Loucy (cell line): ENCODE results near the gene KCNQ4.

Source experiments
- H2AFZ ChIP-seq: fragments of 200-600 bp; sonication (generic); 2 replicates; pipeline ENCODE4 v1.6.0; 2016; ENCODE audit warnings: antibody characterized with exemption, mild to moderate bottlenecking, low read length, moderate library complexity
- H3F3A ChIP-seq: fragments of 200-600 bp; 2 replicates; pipeline ENCODE4 v1.6.0; 2016; ENCODE audit warnings: antibody characterized with exemption, low read depth, mild to moderate bottlenecking
- H3K27me3 ChIP-seq: fragments of 200-600 bp; sonication (generic); 2 replicates; pipeline ENCODE4 v1.6.1; 2014; ENCODE audit warnings: low read length, mild to moderate bottlenecking; ENCODE audit not compliant: insufficient read depth, poor library complexity, severe bottlenecking
- H3K36me3 ChIP-seq: fragments of 200-600 bp; sonication (generic); 2 replicates; pipeline ENCODE4 v1.6.1; 2016; ENCODE audit warnings: low read length; ENCODE audit not compliant: insufficient read depth
- H3K4me1 ChIP-seq: fragments of 200-600 bp; sonication (generic); 2 replicates; pipeline ENCODE4 v1.5.1; 2014; ENCODE audit warnings: low read length, mild to moderate bottlenecking; ENCODE audit not compliant: insufficient read depth, poor library complexity, severe bottlenecking
- H3K4me2 ChIP-seq: fragments of 200-600 bp; sonication (generic); 2 replicates; pipeline ENCODE4 v1.6.0; 2014; ENCODE audit warnings: antibody characterized with exemption, low read length, low read depth, mild to moderate bottlenecking; ENCODE audit not compliant: poor library complexity, severe bottlenecking
- H3K4me3 ChIP-seq: fragments of 200-600 bp; sonication (generic); 2 replicates; pipeline ENCODE4 v1.5.1; 2014; ENCODE audit warnings: low read length, mild to moderate bottlenecking, mixed read lengths; ENCODE audit not compliant: poor library complexity, severe bottlenecking
- H3K79me2 ChIP-seq: fragments of 200-600 bp; sonication (generic); 2 replicates; pipeline ENCODE4 v1.6.1; 2014; ENCODE audit warnings: low read length; ENCODE audit not compliant: insufficient read depth
- H3K9ac ChIP-seq: fragments of 200-600 bp; sonication (generic); 2 replicates; pipeline ENCODE4 v1.6.0; 2014; ENCODE audit warnings: mild to moderate bottlenecking, low read depth, low read length, moderate library complexity; ENCODE audit not compliant: poor library complexity, severe bottlenecking
- H3K9me2 ChIP-seq: fragments of 200-600 bp; sonication (generic); replicated peaks from 2 replicates; pipeline ENCODE4 v1.6.1; 2016; ENCODE audit warnings: low read depth, low read length, mixed read lengths
- H3K9me3 ChIP-seq: fragments of 200-600 bp; sonication (generic); 2 replicates; pipeline ENCODE4 v1.6.1; 2014; ENCODE audit warnings: mild to moderate bottlenecking, antibody characterized with exemption, low read length, low read depth; ENCODE audit not compliant: insufficient read depth
- H4K20me1 ChIP-seq: fragments of 200-600 bp; sonication (generic); 2 replicates; pipeline ENCODE4 v1.6.0; 2014; ENCODE audit warnings: antibody characterized with exemption, low read length, mild to moderate bottlenecking; ENCODE audit not compliant: insufficient read depth, poor library complexity, severe bottlenecking
- EZH2phosphoT487 ChIP-seq: fragments of 200-600 bp; IDR thresholded peaks from 2 replicates; pipeline ENCODE4 v1.6.1; 2018; ENCODE audit warnings: antibody characterized with exemption, mild to moderate bottlenecking, moderate library complexity, borderline replicate concordance
- TF ChIP-seq, protein P1 (sequence below): fragments of 200-600 bp; sonication (generic); conservative IDR thresholded peaks from 2 replicates; pipeline ENCODE4 v1.5.1; 2014; ENCODE audit warnings: mild to moderate bottlenecking, antibody characterized with exemption, low read length

KCNQ4 gene

DNA sequence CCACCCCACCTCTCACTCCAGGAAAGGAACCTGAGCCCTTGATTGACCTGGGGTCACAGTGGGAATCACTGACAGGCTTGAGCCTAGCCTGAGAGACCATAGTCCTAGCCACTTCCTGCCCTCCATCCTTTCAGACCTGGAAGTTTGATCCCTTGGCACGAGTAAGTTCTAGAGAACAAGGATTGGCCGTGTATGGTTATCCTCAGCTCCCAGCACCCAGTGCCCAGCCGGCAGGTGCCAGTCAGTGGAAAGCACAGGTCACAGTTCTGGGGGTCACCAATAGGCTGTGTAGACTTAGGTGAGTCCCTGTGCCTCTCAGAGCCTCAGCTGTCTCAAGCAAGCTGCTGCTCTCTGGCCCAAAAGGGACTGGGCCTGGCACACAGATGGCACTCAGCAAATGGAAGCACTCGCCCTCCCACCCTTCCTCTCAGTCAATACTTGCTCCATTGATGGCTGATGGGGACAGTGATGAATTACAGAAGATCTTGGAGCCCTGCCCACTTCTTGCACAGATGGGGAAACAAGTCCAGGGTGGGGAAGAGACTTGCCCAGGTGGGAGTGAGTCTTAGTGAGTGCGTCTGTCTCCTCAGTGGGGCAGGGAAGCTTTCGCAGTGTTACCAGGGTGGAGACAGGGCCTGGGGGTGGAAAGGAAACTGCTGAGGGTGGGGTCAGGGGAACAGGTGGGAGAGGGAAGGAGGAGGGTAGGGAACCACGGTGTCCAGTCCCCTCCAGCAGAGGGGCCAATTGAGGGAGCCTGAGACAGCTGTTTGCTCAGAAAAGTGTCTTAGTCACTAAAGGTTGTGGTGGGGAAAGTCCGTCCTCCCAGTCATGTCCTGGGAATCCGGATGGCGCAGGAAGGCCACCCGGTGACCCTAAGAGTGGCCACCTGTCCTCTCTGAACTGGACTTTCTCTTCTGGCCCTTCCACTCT, 2.6 kb upstream of the KCNQ4 start:
- Histone ChIP-seq H3K9me3 (no peaks in the 10 kb centered on the region; the same call in 1 of the 2 replicates), H3F3A (no peaks in the 10 kb centered on the region), H4K20me1 (no peaks in the 10 kb centered on the region), H3K4me2 (no peak overlapping the region), H3K79me2 (no peaks in the 10 kb centered on the region), H3K9me2 (no peaks in the 10 kb centered on the region), H3K4me1 (no peaks in the 10 kb centered on the region), H3K36me3 (peaks cover 7% of the 10 kb centered on the region; the same call in 1 of the 2 replicates), H3K27me3 (no peaks in the 10 kb centered on the region), H3K9ac (no peak overlapping the region), H3K4me3 (no peak overlapping the region), H2AFZ (no peak overlapping the region)
- TF ChIP-seq, protein P1, sequence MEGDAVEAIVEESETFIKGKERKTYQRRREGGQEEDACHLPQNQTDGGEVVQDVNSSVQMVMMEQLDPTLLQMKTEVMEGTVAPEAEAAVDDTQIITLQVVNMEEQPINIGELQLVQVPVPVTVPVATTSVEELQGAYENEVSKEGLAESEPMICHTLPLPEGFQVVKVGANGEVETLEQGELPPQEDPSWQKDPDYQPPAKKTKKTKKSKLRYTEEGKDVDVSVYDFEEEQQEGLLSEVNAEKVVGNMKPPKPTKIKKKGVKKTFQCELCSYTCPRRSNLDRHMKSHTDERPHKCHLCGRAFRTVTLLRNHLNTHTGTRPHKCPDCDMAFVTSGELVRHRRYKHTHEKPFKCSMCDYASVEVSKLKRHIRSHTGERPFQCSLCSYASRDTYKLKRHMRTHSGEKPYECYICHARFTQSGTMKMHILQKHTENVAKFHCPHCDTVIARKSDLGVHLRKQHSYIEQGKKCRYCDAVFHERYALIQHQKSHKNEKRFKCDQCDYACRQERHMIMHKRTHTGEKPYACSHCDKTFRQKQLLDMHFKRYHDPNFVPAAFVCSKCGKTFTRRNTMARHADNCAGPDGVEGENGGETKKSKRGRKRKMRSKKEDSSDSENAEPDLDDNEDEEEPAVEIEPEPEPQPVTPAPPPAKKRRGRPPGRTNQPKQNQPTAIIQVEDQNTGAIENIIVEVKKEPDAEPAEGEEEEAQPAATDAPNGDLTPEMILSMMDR: no peak

GRCh38 chr1:40781608-40781971, 2.0 kb upstream of the KCNQ4 start:
- no peak for TF ChIP-seq EZH2phosphoT487
- TF ChIP-seq, protein P1: no peak
- Histone ChIP-seq H3K9me3 (no peaks in the 10 kb centered on the region; the same call in 1 of the 2 replicates), H4K20me1 (no peaks in the 10 kb centered on the region), H3K27me3 (no peaks in the 10 kb centered on the region), H3K4me2 (no peak overlapping the region), H2AFZ (no peak overlapping the region), H3K36me3 (peaks cover under 1% of the 10 kb centered on the region; the same call in 1 of the 2 replicates), H3F3A (no peaks in the 10 kb centered on the region), H3K4me3 (no peak overlapping the region), H3K9ac (no peak overlapping the region), H3K79me2 (no peaks in the 10 kb centered on the region), H3K9me2 (no peaks in the 10 kb centered on the region), H3K4me1 (peaks cover 6% of the 10 kb centered on the region)

- Histone ChIP-seq H3K79me2 (no peaks in the 10 kb centered on the region), H3K36me3 (no peaks in the 10 kb centered on the region), H2AFZ (no peak overlapping the region), H3K27me3 (no peaks in the 10 kb centered on the region), H3K9ac (no peak overlapping the region), H3K4me1 (peaks cover 7% of the 10 kb centered on the region), H3K4me2 (no peak overlapping the region), H3F3A (no peaks in the 10 kb centered on the region), H3K9me2 (no peaks in the 10 kb centered on the region), H3K4me3 (no peak overlapping the region), H3K9me3 (no peaks in the 10 kb centered on the region; the same call in 1 of the 2 replicates), H4K20me1 (no peaks in the 10 kb centered on the region)
- TF ChIP-seq, protein P1: no peak
- no peak for TF ChIP-seq EZH2phosphoT487
These were observed 1.1 kb upstream of the KCNQ4 start for GRCh38 chr1:40782371-40782956.
